ENCODE data around the gene PJA2. TPM values are rescaled to one million over a fixed set of nuclear protein-coding genes. Genes with fewer than 3 reads are reported as not detected.

Gene PJA2
- total RNA-seq, 1 donor from 2014 or later: 38.9 TPM

DNA sequence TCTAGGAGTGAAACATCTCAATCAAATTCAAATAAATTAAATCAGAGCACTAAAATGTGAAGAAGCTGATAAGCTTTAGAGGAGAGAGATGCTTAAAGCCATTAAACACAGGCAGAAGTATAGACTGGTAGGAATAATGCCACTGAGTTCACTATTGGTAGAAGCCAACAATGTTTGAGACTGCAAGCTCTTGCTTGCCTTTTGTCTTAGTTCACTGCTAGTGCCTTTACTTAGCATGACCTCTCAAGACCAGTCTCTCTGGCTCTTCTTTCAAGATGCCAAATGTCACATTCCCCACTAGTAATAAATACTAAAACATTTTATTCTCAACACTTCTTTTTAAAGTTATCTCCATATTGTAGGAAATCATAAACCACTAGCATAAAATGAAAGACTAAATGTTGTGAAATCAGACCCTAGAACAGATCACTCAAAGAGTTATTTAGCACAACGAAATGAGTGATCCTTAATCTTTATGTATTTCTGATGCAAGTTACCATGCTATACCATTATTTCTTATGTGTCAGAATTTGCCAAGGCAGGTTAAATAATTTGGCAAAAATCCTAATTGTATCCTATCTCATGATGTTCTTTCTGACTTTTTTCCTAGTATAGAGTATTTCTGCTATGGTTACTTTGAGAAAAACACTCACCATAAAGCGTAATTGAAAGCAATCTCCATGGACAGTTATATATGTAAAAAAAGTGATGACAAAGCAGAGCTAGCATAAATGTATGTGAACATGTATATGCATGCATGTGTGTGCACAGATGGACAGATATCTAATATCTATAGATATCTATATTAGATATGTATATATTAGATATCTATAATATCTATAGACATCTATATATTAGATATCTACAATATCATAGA lies 57.5 kb downstream of the PJA2 start:
- ATAC-seq (peak; percentile 19), DNase-seq (ENCODE audit: low spot score) (no peak)

DNA sequence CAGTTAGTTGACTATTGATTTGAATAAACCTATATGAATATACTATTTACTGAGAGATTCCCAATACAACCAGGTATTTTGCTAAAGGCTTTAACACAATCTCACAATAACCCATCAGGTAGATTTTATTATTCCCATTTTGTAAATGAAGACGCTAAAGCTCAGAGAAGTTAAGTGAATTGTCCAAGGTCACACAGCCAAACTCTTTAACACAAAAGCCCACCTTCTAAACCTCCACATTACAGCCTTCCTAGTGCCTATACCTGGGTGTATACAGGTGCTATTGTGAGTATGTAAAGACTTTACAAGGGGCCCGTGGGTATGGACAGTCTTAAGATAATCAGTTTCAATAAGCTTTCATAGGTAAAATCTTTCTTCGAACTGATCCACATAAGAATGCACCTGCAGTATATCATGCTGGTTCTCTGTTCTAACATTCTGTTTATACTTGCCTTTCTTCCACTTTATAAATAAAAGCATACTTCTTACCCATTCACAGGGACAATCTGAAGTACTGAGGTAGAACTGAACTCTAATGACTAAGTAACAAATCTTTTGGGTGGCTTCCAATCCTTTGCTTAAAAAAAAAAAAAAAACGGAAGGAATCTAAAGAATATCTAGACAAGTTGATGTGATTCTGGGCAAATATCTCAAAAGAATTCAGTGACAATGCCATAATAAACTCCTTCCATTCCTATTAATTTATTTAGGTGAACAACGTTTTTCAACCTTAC lies 59.1 kb downstream of the PJA2 start:
- DNase-seq (ENCODE audit: low spot score) (no peak), ATAC-seq (no peak)

DNA sequence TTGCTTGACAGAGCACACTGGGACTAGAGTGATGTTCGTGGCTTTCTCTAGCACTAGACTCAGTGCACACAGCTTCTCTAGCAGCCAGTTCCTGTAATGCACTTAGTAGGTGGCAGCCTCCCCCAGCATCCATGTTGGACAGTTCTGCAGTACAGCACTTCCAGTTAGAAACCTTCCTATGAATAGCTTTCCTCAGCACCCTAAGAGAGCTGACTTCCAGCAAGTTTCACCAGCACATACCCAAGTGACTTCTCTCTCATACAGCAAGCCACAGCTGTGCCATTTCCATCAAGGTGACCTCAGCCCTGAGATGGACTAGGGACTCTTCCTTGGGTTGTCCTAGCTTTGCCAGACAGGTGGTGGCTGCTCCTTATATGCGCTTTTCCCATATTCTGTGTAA lies 60.4 kb downstream of the PJA2 start:
- ATAC-seq (peak; percentile 23), DNase-seq (ENCODE audit: low spot score) (no peak)

DNA sequence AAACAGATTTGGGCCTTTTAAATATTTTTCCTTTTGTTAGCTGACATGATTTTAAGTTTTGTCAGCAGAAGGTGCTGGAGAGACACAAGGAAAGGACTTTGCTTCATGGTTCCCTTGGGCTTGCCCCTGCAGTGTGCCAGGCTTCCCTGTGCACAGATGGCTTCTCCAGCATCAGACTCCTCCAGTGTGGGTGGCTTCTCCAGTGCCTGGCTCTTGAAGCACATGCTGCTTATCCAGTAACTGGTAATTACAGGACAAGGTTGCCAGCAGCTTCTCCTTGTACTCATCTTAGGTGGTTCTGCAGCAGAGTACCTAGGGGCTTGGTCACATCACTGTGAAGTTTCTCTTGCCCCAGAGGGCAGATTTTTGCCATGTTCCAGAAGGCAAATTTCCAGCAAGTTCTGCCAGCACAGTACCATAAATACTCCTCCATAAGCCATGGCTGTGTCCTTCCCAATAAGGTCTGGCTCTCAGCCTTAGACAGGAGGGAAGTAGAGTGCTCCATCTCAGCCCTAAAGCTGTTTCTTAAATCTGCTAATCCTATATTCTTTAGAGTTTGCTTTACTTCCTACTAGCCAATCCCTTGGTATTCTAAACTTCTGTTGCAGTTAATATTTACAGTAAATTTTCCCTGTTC lies 62.4 kb downstream of the PJA2 start:
- ATAC-seq (peak; percentile 57), DNase-seq (ENCODE audit: low spot score) (no peak)

DNA sequence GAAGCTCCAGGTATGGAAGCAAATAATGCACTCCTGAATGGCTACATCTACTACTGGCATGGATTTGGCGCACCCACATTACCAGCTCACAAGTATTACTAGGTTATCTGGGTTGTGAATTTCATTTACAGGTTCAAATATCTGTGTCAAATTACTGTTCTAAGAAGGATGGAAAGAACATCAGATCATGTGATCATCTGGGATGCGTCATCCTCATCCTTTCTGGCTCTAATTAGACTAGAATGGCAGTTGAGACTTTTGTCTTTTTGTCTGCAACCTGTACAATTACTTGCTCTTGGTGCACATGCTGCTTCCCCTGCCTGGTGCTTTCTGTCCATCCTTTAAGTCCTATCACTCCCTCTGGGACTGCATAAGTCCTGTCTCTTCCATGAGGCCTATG lies 64.1 kb downstream of the PJA2 start:
- ATAC-seq: no peak
- DNase-seq (ENCODE audit: low spot score): no peak

DNA sequence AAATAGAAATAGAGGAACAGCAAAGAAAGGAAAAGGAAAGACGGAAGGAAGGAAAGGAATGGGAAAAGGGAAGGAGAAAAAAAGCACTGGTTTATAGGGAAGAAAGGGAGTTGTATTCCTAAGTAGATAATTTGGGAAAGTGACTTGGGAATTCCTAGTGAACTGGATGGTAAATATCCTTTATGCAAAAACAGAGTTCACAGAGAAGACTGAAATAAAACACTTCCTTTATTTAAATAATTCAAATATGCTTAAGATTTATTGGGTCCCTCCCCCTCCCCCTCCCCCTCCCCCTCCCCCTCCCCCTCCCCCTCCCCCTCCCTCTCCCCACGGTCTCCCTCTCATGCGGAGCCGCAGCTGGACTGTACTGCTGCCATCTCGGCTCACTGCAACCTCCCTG lies 69.4 kb downstream of the PJA2 start:
- ATAC-seq: no peak

DNA sequence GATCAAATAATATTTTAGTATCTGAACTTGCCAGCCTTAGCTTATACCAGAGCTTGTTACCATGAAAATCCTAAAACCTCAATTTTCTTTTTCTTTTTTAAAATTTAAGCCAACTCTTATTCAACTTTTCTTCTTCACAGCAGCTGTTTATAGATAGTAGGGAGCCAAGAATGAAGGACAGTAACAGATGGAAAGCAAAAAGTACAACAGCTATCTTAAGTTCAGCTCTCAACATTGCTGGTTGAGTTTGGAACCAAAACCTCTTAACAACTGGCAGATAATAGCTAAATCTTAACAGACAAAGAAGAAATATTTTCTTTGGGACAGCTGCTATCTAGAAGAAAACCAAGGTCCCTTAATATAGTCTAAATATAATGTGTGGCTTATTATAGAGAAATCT lies 74.7 kb downstream of the PJA2 start:
- no peak for ATAC-seq

More for the DNA sequence above, 69.4 kb downstream of the PJA2 start:
- DNase-seq (ENCODE audit: low spot score): no peak

DNA sequence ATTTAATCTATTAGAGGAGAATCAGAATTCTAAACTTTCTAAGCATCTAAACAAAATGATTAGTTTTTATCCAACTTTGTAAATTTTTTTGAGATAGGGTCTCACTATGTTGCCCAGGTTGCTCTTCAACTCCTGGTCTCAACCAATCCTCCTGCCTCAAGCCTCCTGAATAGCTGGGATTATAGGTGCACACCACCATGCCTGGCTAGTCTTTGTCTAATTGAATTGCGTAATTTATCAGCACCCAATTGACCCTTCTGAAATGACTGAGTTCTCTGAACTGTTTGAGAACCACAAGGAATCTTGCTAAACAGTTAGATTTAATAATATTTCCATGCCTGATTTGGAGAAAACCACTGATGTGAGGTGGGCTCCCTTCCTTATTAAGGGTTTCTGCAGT lies 75.7 kb downstream of the PJA2 start:
- DNase-seq (ENCODE audit: low spot score) (no peak), ATAC-seq (no peak)

More for the DNA sequence above, 74.7 kb downstream of the PJA2 start:
- no peak for DNase-seq (ENCODE audit: low spot score)

DNA sequence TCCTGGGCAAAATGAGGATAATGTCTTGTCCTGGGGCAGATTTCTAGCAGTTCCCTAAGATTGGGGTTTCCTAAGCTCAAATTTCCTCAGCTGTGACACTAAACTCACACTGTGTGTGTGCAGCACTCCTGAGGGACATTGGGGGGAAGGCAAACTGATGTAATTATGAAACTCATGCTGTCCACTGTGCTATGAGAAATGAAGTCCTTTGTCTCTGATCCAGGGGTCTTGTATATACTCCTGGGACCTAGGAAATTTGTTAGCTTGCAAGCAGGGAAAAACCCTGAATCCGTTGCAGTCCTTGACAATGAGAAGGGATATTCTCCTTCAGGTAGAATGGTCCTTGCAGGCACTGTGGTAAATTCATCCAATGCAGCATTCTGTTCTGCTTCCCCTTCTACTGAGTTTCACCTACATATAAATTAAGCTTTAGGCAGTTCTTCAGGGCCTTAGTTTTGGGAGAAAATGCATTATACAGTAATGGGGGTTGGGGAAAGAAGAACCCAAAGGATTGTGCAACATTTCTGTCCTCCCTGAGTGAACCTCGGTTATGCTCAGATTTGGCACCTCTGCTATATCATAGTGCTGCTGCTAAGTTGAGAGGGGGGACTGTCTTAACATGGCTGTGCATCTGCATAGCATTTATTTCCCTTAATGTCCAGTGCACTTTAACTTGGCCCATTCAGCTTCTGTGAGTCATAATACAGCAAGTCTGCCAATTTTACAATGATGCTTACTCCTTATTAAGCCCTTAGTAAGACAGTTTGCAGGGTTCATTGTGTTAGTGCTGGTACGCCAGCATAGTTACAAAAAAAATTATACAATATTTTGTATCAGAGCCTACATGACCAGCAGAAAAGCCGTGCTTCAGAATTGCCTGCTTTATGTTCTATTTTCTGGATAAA lies 80.2 kb downstream of the PJA2 start:
- no peak for ATAC-seq
- DNase-seq (ENCODE audit: low spot score): no peak

DNA sequence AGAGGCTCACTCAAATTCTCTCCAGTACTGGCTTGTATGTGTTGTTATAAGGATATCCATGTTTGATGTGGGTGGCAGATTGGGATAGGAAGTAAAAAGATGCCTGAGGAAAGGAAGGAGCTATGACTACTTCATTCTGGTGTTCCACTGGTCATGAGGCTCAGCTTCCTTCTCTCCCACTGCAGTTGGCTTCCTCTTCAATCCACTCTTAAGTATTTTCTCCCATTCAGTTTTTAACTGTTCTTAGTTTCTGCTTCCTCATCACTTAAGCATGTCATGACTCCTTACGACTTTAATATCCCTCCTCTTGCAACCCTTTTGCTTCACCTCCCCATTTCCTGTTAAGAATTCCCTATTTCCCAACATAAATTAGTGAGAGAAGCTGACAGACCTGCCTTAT lies 81.1 kb downstream of the PJA2 start:
- DNase-seq (ENCODE audit: low spot score): no peak
- ATAC-seq: no peak

DNA sequence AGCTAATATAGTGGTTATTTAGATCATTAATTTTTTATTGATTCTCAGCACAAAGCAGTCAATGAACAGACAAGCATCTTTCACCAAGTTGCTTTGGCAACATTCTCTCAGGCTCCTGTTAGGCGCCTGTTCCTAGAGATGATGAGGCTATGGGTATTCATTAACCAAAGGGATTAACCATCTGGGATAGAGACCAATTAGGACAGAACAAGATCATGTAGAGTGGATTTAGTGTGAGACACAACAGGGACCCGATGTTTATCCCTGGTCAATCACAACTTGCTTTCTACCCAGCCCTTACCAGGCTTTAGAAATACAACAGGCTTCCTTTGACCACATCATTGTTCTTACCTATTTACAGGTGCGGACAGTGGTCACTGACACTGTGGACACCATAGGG lies 82.2 kb downstream of the PJA2 start:
- DNase-seq (ENCODE audit: low spot score) (no peak), ATAC-seq (peak; percentile 83)

DNA sequence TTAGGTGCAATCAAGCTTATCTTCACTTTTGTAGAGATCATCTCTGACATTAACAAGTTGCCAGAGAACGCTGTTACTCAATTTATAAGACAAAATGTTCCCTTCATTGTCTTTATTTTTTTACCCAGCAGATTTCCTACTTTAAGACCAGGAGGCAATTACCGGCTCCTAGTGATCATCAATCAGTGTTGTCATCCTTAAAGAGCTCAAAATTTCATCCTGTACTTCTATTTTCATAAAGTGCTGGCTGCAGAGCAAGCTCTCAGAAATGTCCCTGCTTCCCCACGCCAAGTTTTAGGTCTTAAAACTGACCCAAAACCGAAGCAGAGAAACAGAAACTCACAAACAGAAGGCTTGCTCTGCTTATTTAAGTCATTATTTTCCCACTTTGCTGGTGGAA lies 82.9 kb downstream of the PJA2 start:
- DNase-seq (ENCODE audit: low spot score) (no peak), ATAC-seq (no peak)

DNA sequence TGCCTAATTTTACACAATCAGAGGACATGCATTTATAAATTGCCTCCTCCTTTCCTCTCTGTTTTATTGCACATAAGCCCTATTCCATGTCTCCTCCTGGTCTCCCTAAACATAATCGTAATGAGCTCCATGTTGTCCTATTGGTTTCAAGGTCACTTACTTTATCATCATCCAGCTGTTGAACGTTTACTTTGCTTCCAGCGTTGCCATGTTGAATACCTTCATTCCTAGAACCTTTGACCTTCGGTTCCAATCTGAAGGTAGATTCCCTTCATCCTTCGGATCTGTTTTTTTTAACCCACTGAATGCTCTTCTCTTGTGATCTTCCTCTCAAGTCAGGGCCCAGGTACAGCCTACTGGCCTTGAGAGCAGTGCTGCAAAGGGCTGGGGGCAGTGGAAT lies 84.3 kb downstream of the PJA2 start:
- ATAC-seq: no peak
- no peak for DNase-seq (ENCODE audit: low spot score)

DNA sequence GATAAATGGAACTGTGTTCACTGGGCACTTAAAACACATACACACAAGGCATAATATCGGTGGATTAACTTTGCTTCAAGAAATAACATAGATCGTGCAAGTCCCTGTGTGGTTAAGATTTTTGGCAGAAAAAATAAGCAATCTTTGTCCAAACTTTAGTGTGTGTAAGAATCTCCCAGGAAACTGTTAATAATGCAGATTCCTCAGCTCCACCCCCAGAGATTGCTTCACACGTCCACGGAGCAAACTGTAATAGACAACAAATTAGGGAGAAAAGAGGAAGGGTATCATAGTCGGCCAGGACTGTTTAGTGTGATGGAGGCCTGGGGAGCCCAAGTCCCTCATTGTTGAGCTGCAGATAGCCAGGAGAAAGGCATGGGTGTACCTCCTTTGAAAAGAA lies 84.8 kb downstream of the PJA2 start:
- no peak for ATAC-seq
- no peak for DNase-seq (ENCODE audit: low spot score)

DNA sequence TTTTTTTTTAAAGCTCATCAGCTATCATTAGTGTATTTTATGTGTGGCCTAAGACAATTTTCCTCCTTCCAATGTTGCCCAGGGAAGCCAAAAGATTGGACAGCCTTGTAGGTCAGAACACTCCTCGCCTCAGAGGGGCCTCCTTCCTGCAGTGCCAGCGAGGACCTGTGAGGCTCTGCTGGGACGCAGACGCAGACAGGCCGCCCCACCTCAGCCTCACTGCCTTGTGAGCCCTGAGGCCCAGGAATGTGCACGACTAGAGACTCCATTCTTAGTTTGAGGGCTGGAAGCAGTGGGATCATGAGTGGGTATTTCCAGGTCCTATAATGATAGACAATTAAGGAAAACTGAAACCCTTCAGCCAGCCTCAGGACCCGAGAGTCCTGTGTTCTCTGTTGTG lies 85.4 kb downstream of the PJA2 start:
- no peak for ATAC-seq
- no peak for DNase-seq (ENCODE audit: low spot score)

DNA sequence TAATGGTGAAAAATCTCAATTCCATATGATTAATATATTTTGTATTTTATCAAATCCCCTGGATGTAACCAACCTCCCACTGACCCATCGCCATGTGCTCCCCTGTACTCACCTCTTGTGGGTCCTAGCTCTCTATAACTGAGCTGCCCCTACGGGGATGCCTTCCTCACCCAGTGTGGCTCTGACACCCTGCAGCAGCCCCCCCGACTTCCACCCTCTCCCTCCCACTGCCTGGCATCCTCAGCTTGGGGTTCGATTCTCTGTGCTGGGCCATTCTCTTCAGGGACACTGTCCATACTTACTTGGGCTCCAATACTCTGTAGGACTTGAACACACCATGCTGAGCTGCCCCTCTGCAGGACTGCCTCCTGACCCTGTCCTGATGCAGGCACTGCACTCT lies 87.1 kb downstream of the PJA2 start:
- DNase-seq (ENCODE audit: low spot score): no peak
- no peak for ATAC-seq

DNA sequence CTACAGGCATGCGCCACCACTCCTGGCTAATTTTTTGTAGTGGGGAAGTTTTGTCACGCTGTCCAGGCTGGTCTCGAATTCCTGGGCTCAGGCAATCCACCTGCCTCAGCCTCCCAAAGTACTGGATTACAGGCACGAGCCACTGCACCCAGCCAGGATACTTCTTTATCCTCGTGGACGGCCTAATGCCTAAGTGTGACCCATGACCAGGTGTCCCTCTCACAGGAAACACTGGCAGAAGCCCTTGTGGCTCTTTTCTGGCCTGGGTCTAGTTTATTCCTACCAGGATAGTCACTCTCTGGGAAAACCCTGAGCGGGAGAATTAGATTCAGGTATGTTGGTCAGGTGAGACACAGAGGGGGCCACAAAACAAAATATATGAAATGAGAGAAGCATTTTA lies 90.4 kb downstream of the PJA2 start:
- DNase-seq (ENCODE audit: low spot score): peak; percentile 42
- peak; percentile 57 for ATAC-seq

DNA sequence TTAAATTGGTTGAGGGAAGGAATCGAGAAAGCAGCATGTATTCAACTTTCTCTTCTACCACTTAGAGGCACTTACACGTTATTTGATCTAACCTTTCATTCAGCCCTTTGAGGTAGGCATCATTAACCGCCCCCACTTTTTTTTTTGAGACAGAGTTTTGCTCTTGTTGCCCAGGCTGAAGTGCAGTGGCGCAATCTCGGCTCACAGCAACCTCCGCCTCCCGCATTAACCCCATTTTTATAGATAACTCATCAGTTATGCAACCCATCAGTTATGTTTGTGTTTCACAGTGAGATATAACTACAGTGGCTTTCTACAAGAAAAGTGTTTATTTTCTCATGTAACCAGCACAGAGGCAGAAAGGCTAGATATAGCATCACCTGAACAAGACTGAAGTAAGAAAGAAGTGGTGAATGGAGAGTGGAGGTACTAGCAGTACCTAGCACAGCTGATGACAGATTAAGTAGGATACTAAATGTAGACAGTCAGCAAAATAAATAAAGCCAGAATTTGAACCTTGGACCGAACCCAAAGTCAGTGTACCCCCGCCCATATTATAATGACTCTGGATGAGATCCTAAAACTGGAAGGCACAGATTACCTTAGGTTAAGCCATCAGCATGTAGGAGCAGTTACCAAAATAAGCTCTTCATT lies 91.2 kb downstream of the PJA2 start:
- peak; percentile 66 for DNase-seq (ENCODE audit: low spot score)
- ATAC-seq: peak; percentile 75

DNA sequence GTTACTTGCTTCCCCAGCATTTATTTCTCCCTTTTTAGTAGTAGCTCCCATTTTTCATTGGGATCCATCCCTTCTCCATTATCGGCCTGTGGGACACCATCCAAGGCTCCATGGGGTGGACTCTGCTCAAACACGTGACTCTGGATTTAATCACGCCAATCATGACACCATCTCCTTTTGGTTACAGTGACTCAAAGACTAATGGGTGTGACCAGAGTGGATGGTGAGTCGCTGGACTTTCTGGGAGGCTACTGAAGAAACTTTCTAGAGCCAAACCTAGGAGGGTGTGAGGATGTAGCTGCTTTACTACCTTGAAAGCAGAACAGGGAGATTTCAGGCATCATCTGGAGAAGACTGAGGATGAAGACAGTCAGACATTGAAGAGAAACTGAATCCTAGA lies 93.1 kb downstream of the PJA2 start:
- DNase-seq (ENCODE audit: low spot score) (peak; percentile 49), ATAC-seq (peak; percentile 27)

DNA sequence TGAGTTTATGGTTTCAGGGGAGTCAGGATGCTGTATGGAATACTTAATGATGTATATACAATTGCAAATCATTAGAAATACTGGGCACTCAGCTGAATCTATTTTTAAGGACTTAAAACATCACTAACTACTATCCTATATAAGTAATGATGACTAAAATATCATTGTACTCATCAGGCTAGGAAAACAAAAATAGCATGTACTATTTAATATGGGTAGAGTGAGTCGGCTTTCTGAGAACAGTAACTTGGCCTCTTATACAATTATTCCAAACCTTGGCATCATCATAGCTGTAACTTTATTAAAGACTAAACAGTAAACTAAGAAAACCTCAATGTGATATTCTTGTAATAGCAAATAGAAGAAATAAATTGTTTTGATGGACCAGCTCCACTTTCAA lies 94.5 kb downstream of the PJA2 start:
- DNase-seq (ENCODE audit: low spot score): no peak
- no peak for ATAC-seq

Measured in left lobe of liver (tissue), 2 donors.